ENCODE results near the gene CCDC66.

The CCDC66 gene

DNA sequence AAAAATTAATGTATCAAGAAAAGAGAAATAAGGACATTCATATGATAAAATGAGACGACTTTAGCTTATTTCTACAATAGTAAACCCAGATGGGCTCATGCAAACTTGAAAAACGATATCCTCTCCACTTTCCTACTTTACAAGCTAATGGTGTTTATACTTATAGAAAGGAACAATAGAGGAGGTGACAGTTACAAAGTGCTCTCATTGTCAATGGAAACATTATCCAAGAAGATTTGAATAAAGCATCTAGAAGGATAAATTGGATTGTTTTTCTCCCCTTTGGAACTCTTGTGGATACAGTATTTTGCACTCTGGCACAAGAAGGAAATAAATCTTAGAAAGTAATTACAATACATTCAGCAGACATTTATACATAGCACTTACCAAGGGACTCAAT is 20.2 kb upstream of the CCDC66 start:
- Histone ChIP-seq H3K23ac (ENCODE audit: low read length) (no peak overlapping the region), H3K18ac (ENCODE audit: low read length) (no peak overlapping the region), H3K4me2 (ENCODE audit: low read length) (no peak overlapping the region), H2AFZ (ENCODE audit: insufficient read depth, low read length, poor library complexity) (no peak overlapping the region), H3K27ac (ENCODE audit: low read depth, low read length) (no peak overlapping the region), H4K91ac (ENCODE audit: low read depth, low read length) (no peak overlapping the region), H3K36me3 (ENCODE audit: control insufficient read depth in 1 of 2, insufficient read depth in 2 of 2, low read length in 2 of 2) (no peaks in the 10 kb centered on the region), H2BK5ac (ENCODE audit: low read depth, low read length, poor library complexity) (no peak overlapping the region), H3K27me3 (ENCODE audit: insufficient read depth, low read length) (no peaks in the 10 kb centered on the region), H2BK12ac (ENCODE audit: low read length) (no peak overlapping the region), H4K8ac (ENCODE audit: low read depth, low read length) (no peak overlapping the region), H2AK5ac (ENCODE audit: low read length) (no peak overlapping the region), H3K14ac (ENCODE audit: low read length) (no peak overlapping the region), H3K79me1 (ENCODE audit: low read length) (no peaks in the 10 kb centered on the region), H3K9ac (ENCODE audit: low read length) (no peak overlapping the region), H3K4ac (ENCODE audit: low read depth, low read length) (no peak overlapping the region), H3K4me1 (ENCODE audit: control insufficient read depth in 1 of 2, insufficient read depth in 2 of 2, low read length in 2 of 2) (no peaks in the 10 kb centered on the region), H2BK120ac (ENCODE audit: insufficient read depth, low read length, poor library complexity) (no peak overlapping the region), H3K79me2 (ENCODE audit: control insufficient read depth, insufficient read depth, low read length, poor library complexity) (no peaks in the 10 kb centered on the region), H4K12ac (ENCODE audit: low read depth, low read length) (no peak overlapping the region), H3K4me3 (ENCODE audit: low read depth, low read length) (no peak overlapping the region), H3K9me3 (ENCODE audit: insufficient read depth, low read depth, low read length) (no peaks in the 10 kb centered on the region)
- WGBS (ENCODE audit: extremely low coverage, insufficient coverage, insufficient read length): no CpG with 5 or more reads among the region's 2 CpGs
- DNase-seq: no peak

DNA sequence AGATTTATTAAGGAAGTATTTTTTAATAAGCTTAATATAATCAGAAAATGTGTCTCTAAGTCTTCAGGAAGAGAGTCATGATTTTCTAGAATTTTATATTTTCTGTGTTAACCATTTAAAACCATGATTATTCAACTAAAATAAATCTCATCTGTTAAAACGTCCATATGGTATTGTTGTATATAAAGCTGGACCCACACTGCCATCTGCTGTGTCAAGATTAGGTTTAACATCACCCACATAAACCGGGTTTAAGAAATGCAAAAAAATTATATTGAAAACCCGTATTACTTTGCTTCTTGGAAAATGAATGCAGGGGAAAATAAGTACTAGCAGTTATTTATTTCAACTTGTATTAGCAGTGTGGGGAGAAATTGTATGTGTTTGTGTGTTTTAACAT is 9.5 kb upstream of the CCDC66 start:
- no peak overlapping the region for H3K4ac ChIP-seq (ENCODE audit: low read depth, low read length)
- DNase-seq: no peak
- H3K9ac ChIP-seq (ENCODE audit: low read length): no peak overlapping the region
- no peak overlapping the region for H2BK5ac ChIP-seq (ENCODE audit: low read depth, low read length, poor library complexity)
- H3K4me2 ChIP-seq (ENCODE audit: low read length): no peak overlapping the region
- no peaks in the 10 kb centered on the region for H3K36me3 ChIP-seq (ENCODE audit: control insufficient read depth in 1 of 2, insufficient read depth in 2 of 2, low read length in 2 of 2)
- no peak overlapping the region for H2AK5ac ChIP-seq (ENCODE audit: low read length)
- no peak overlapping the region for H2BK12ac ChIP-seq (ENCODE audit: low read length)
- H3K9me3 ChIP-seq (ENCODE audit: insufficient read depth, low read depth, low read length): no peaks in the 10 kb centered on the region
- no peak overlapping the region for H4K12ac ChIP-seq (ENCODE audit: low read depth, low read length)
- no peak overlapping the region for H4K91ac ChIP-seq (ENCODE audit: low read depth, low read length)
- H3K27me3 ChIP-seq (ENCODE audit: insufficient read depth, low read length): no peaks in the 10 kb centered on the region
- H3K4me1 ChIP-seq (ENCODE audit: control insufficient read depth in 1 of 2, insufficient read depth in 2 of 2, low read length in 2 of 2): no peaks in the 10 kb centered on the region
- WGBS (ENCODE audit: extremely low coverage, insufficient coverage, insufficient read length): no CpG with 5 or more reads among the region's 3 CpGs
- H3K79me1 ChIP-seq (ENCODE audit: low read length): no peaks in the 10 kb centered on the region
- no peak overlapping the region for H4K8ac ChIP-seq (ENCODE audit: low read depth, low read length)
- H3K79me2 ChIP-seq (ENCODE audit: control insufficient read depth, insufficient read depth, low read length, poor library complexity): no peaks in the 10 kb centered on the region
- no peak overlapping the region for H3K23ac ChIP-seq (ENCODE audit: low read length)
- H3K27ac ChIP-seq (ENCODE audit: low read depth, low read length): no peak overlapping the region
- H3K18ac ChIP-seq (ENCODE audit: low read length): no peak overlapping the region
- H3K4me3 ChIP-seq (ENCODE audit: low read depth, low read length): no peak overlapping the region
- H2AFZ ChIP-seq (ENCODE audit: insufficient read depth, low read length, poor library complexity): no peak overlapping the region
- no peak overlapping the region for H2BK120ac ChIP-seq (ENCODE audit: insufficient read depth, low read length, poor library complexity)
- no peak overlapping the region for H3K14ac ChIP-seq (ENCODE audit: low read length)

DNA sequence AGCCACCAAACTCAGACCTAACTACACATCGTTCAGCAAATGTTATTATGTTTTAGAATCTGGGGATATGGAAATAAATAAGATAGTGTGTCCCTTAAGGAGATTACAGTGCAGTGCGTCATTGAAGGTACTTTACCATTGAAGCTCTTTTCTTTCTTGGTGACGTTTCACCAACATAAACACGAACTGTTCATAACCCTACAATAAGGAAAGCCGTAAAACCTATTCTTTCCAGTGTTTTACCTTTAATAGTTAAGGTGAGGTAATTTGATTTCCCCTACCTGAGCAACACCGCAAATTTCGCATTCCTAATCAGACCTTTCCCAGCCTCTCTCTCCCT is 826 bp downstream of the CCDC66 start:
- WGBS (ENCODE audit: extremely low coverage, insufficient coverage, insufficient read length): no CpG with 5 or more reads among the region's 7 CpGs
- Histone ChIP-seq H2AK5ac (ENCODE audit: low read length) (no peak overlapping the region), H3K36me3 (ENCODE audit: control insufficient read depth in 1 of 2, insufficient read depth in 2 of 2, low read length in 2 of 2) (peaks cover 4% of the 10 kb centered on the region in 2 experiments), H4K8ac (ENCODE audit: low read depth, low read length) (no peak overlapping the region), H3K79me2 (ENCODE audit: control insufficient read depth, insufficient read depth, low read length, poor library complexity) (peaks cover 6% of the 10 kb centered on the region), H3K4ac (ENCODE audit: low read depth, low read length) (peak overlapping the region; percentile 69), H3K27me3 (ENCODE audit: insufficient read depth, low read length) (no peaks in the 10 kb centered on the region), H3K4me3 (ENCODE audit: low read depth, low read length) (no peak overlapping the region), H3K18ac (ENCODE audit: low read length) (no peak overlapping the region), H4K12ac (ENCODE audit: low read depth, low read length) (no peak overlapping the region), H2AFZ (ENCODE audit: insufficient read depth, low read length, poor library complexity) (no peak overlapping the region), H2BK120ac (ENCODE audit: insufficient read depth, low read length, poor library complexity) (no peak overlapping the region), H2BK5ac (ENCODE audit: low read depth, low read length, poor library complexity) (no peak overlapping the region), H3K9me3 (ENCODE audit: insufficient read depth, low read depth, low read length) (no peaks in the 10 kb centered on the region), H3K4me1 (ENCODE audit: control insufficient read depth in 1 of 2, insufficient read depth in 2 of 2, low read length in 2 of 2) (no peaks in the 10 kb centered on the region), H3K27ac (ENCODE audit: low read depth, low read length) (peak overlapping the region; percentile 25), H3K23ac (ENCODE audit: low read length) (no peak overlapping the region), H3K9ac (ENCODE audit: low read length) (no peak overlapping the region), H4K91ac (ENCODE audit: low read depth, low read length) (no peak overlapping the region), H3K14ac (ENCODE audit: low read length) (no peak overlapping the region), H3K4me2 (ENCODE audit: low read length) (peak overlapping the region; percentile 68), H2BK12ac (ENCODE audit: low read length) (no peak overlapping the region), H3K79me1 (ENCODE audit: low read length) (peaks cover 7% of the 10 kb centered on the region)
- DNase-seq: no peak

DNA sequence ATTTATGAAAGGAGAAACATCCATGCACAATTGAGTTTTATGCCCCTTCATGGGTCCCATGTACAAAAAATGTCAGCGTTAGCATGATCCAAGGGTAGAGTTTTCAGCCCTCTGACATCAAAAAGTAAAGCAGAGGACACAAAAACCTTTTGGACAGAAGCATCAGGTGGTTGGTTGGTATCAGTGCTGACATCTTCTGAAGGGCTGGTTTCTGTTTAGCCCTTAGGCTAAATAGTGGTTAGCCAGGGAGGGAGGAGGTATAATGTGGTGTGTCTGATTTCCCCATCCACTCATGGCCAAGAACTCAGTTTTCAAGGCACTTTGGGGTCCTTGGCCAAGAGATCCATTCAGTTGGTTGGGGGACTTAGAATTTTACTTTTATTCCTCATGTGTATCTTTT is 16.5 kb downstream of the CCDC66 start:
- H3K4me2 ChIP-seq (ENCODE audit: low read length): no peak overlapping the region
- no peak overlapping the region for H3K9ac ChIP-seq (ENCODE audit: low read length)
- no peaks in the 10 kb centered on the region for H3K27me3 ChIP-seq (ENCODE audit: insufficient read depth, low read length)
- no peak overlapping the region for H4K8ac ChIP-seq (ENCODE audit: low read depth, low read length)
- H3K23ac ChIP-seq (ENCODE audit: low read length): no peak overlapping the region
- H2AK5ac ChIP-seq (ENCODE audit: low read length): no peak overlapping the region
- H2BK120ac ChIP-seq (ENCODE audit: insufficient read depth, low read length, poor library complexity): no peak overlapping the region
- H2BK5ac ChIP-seq (ENCODE audit: low read depth, low read length, poor library complexity): no peak overlapping the region
- H3K4me3 ChIP-seq (ENCODE audit: low read depth, low read length): no peak overlapping the region
- H3K79me2 ChIP-seq (ENCODE audit: control insufficient read depth, insufficient read depth, low read length, poor library complexity): no peaks in the 10 kb centered on the region
- no peak overlapping the region for H3K27ac ChIP-seq (ENCODE audit: low read depth, low read length)
- peaks cover 0 to 5% of the 10 kb centered on the region in 2 experiments for H3K4me1 ChIP-seq (ENCODE audit: control insufficient read depth in 1 of 2, insufficient read depth in 2 of 2, low read length in 2 of 2)
- H4K12ac ChIP-seq (ENCODE audit: low read depth, low read length): no peak overlapping the region
- peak; percentile 35 to 72 for DNase-seq
- H3K79me1 ChIP-seq (ENCODE audit: low read length): no peaks in the 10 kb centered on the region
- WGBS (ENCODE audit: extremely low coverage, insufficient coverage, insufficient read length): no CpG with 5 or more reads among the region's 1 CpG
- no peak overlapping the region for H4K91ac ChIP-seq (ENCODE audit: low read depth, low read length)
- H3K18ac ChIP-seq (ENCODE audit: low read length): no peak overlapping the region
- no peak overlapping the region for H2AFZ ChIP-seq (ENCODE audit: insufficient read depth, low read length, poor library complexity)
- no peak overlapping the region for H3K4ac ChIP-seq (ENCODE audit: low read depth, low read length)
- H3K14ac ChIP-seq (ENCODE audit: low read length): no peak overlapping the region
- H3K9me3 ChIP-seq (ENCODE audit: insufficient read depth, low read depth, low read length): no peaks in the 10 kb centered on the region
- peaks cover 6 to 8% of the 10 kb centered on the region in 2 experiments for H3K36me3 ChIP-seq (ENCODE audit: control insufficient read depth in 1 of 2, insufficient read depth in 2 of 2, low read length in 2 of 2)
- H2BK12ac ChIP-seq (ENCODE audit: low read length): no peak overlapping the region
